T-helper 2 cell treated with Interferon-gamma antibody and Interleukin-4, amounts not matched to agents 5 μg/mL and 100 μg/mL, for 36 hours (primary cell): ENCODE results near the gene DDN.

Experiments
- DNase-seq: peaks from one replicate; pipeline ENCODE4 v3.0.0; 2021; ENCODE audit warnings: low spot score
- H3K27ac Mint-ChIP-seq: one replicate; pipeline ENCODE4 v1.8.0; 2021; ENCODE audit warnings: mild to moderate bottlenecking, mixed read lengths
- H3K27me3 Mint-ChIP-seq: one replicate; pipeline ENCODE4 v1.8.0; 2021; ENCODE audit warnings: low read depth, mixed read lengths
- H3K36me3 Mint-ChIP-seq: one replicate; pipeline ENCODE4 v1.8.0; 2021; ENCODE audit warnings: low read depth, mixed read lengths
- H3K4me1 Mint-ChIP-seq: one replicate; pipeline ENCODE4 v1.8.0; 2021; ENCODE audit warnings: low read depth, mixed read lengths
- H3K4me3 Mint-ChIP-seq: one replicate; pipeline ENCODE4 v1.8.0; 2022; ENCODE audit warnings: mild to moderate bottlenecking, moderate library complexity, mixed read lengths
- H3K9me3 Mint-ChIP-seq: one replicate; pipeline ENCODE4 v1.8.0; 2021; ENCODE audit warnings: mixed read lengths

Gene DDN

GRCh38 chr12:49013428-49013827 is 14.3 kb upstream of the DDN start:
- Mint-ChIP-seq H3K36me3 (peaks cover 40% of the 10 kb centered on the region), H3K27me3 (no peaks in the 10 kb centered on the region), H3K4me3 (no peak overlapping the region), H3K4me1 (peaks cover 19% of the 10 kb centered on the region), H3K27ac (no peak overlapping the region), H3K9me3 (no peaks in the 10 kb centered on the region)
- DNase-seq: no peak

DNA sequence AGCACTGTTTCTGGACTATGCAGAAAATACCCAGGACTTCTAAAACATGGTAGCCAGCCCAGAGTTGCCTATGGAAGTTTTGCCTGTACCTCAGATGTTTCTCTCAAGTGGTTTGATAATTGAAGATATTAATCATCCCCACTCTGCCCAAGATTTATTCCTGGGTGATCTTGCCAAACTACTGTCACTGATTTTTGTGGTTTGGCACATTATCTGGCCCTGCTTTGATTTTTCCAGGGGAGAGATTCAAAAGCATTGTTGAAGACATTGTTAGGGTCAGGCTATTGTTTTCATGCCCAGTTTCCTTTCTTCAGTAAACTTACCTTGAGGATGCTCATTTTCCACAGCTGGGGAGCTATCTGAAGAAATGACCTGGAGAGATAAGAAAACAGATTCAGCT is 13.6 kb upstream of the DDN start:
- Mint-ChIP-seq H3K9me3 (no peaks in the 10 kb centered on the region), H3K27ac (no peak overlapping the region), H3K36me3 (peaks cover 41% of the 10 kb centered on the region), H3K4me3 (no peak overlapping the region), H3K27me3 (no peaks in the 10 kb centered on the region), H3K4me1 (peaks cover 15% of the 10 kb centered on the region)
- no peak for DNase-seq

DNA sequence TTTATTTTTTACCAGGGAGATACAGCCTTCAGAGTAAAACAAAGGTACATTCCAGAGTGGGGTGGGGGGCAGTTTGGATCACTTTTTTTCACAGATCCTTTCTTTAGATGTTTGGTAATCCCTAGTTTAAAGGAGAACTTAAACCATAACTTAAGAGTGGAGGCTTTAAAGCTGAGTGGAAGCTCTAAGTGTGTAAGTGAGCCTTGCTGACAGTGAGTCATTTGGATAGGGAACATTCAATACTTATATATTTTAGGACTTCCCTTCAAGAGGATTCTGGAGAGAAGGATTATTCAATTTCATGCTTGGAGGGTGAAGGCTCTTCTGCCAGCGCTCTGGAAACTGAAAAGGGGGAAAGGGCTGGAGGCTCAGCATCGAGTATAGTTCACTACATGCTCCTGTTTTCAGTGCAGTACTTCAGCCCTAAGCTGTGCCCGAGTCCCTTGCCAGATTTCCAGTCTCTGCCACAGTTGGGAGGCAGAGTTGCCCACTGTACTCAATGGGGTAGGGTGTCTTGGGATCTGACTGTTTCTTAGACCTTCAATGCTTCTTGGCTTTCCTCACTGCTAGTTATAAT is 11.0 kb upstream of the DDN start:
- Mint-ChIP-seq H3K36me3 (peaks cover 35% of the 10 kb centered on the region), H3K4me1 (peaks cover 5% of the 10 kb centered on the region), H3K9me3 (no peaks in the 10 kb centered on the region), H3K27me3 (no peaks in the 10 kb centered on the region), H3K27ac (no peak overlapping the region), H3K4me3 (no peak overlapping the region)
- no peak for DNase-seq

DNA sequence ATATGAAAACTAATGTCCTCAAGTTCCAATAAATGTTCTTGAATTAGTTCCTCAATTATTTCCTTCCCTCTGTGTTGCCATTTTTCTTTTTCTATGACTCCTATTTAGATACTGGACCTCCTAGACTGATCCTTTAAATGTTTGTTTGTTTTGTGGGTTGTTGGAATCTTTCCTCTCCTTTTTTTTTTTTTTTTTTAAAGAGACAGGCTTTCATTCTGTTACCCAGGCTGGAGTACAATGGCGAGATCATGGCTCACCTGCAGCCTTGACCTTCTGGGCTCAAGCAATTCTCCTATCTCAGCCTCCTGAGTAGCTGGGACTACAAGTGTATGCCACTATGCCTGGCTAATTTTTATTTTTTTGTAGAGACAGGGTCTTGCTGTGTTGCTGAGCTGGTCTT is 9.8 kb upstream of the DDN start:
- H3K4me3 Mint-ChIP-seq: no peak overlapping the region
- H3K9me3 Mint-ChIP-seq: no peaks in the 10 kb centered on the region
- H3K36me3 Mint-ChIP-seq: peaks cover 45% of the 10 kb centered on the region
- H3K27me3 Mint-ChIP-seq: no peaks in the 10 kb centered on the region
- H3K27ac Mint-ChIP-seq: no peak overlapping the region
- H3K4me1 Mint-ChIP-seq: no peaks in the 10 kb centered on the region
- DNase-seq: no peak

DNA sequence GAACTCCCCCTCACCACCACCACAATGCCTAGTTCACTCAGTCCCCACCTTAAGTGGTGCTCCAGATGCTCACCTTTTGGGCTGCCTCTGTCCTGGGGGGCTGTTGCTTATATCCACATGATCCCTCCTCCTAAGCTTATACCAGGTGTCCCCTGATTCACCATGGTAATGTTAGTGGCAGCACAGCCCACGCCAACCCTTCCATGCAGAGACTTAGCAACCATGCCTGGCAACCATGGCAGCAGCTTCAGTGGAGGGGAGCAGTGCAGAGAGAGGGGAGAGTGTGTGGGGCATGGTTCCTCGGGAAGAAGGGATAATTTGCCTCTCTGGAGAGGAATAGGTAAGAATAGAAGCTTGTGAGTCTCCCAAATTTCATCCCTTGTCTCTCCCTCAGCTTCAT is 1.2 kb upstream of the DDN start:
- H3K27me3 Mint-ChIP-seq: peaks cover 37% of the 10 kb centered on the region
- no peaks in the 10 kb centered on the region for H3K9me3 Mint-ChIP-seq
- no peak overlapping the region for H3K4me3 Mint-ChIP-seq
- H3K4me1 Mint-ChIP-seq: peaks cover 21% of the 10 kb centered on the region
- H3K36me3 Mint-ChIP-seq: peaks cover 39% of the 10 kb centered on the region
- no peak for DNase-seq
- H3K27ac Mint-ChIP-seq: no peak overlapping the region

DNA sequence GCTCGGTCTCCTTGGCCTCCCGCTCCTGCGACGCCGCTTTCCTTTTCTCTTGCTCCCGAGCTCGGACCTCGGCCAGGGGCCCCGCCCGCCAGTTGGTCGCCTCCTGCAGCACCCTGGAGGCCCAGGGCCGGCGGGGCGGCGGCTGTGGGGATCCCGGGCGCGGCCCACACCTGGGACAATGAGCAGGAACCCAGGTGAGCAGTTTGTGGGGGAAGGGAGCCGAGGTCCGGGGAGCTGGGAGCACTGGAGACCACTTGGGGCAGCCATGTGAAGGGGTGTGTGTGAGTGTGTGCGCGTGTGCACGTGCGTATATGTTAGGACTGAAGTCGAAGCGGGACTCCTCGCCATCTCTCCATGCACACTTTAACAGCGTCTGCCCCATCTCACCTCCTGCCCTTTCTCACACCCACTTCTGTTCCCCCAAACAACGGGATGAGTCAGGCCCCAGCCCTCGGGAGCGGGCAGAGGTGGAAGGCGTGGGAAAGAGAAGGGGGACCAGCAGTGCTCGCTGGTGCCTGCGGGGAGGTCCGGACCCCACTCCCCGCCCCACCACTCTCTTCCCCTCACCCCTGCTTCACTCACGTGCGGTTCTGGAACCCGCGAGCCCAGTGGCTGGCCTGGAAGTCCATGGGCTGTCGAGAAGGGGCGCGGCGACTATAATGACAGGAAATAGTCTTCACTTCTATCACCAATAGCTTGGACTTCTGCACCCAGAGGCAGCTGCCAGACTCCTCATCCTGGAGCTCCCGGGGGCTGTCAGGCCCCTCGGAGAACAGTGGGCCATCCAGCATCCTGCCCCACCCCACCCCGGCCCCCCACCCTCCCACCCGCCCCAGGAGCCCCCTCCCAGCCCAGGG is 450 bp downstream of the DDN start:
- no peak overlapping the region for H3K27ac Mint-ChIP-seq
- H3K4me3 Mint-ChIP-seq: peak overlapping the region; percentile 55
- H3K36me3 Mint-ChIP-seq: peaks cover 28% of the 10 kb centered on the region
- no peaks in the 10 kb centered on the region for H3K9me3 Mint-ChIP-seq
- H3K4me1 Mint-ChIP-seq: peaks cover 25% of the 10 kb centered on the region
- H3K27me3 Mint-ChIP-seq: peaks cover 52% of the 10 kb centered on the region
- no peak for DNase-seq

DNA sequence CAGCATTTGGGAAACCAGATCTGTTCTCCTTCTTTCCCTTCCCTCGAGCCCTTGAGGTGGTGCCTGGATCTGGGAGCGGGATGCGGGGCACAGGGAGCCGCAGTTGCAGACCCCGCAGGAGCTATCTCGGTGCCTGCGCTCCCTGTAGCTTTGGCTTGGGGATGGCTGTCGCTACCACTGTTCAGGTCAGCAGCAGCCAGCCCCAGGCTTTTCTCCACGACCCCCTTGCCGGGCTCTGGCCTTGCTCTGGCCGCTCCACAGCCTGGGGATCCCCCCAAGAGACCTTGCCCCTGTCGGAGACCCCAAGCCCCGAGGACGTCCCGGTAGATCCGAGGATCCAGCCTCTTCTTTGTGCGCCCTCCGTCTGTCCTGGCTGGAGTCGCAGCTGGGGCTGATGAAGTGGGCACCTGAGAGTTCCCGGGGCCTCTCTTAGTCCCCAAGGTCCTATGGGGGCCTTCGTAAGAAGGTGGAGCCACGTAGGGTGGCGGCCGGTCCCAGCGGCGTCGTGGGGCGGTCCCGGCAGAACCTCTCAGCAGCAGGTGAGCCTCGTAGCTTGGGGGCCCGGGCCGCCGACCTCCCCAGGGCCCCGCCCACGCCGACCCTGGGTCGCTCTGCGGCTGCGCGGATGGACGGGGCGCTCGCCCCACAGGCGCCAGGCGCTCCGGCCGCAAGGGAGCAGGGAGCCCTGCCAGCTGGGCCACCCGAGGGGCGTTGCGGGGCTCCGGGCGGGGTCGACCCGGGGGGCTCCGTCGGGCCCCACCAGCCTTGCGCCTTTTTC is 1.3 kb downstream of the DDN start:
- Mint-ChIP-seq H3K4me3 (peak overlapping the region; percentile 64), H3K27ac (no peak overlapping the region), H3K4me1 (peaks cover 25% of the 10 kb centered on the region), H3K36me3 (peaks cover 21% of the 10 kb centered on the region), H3K27me3 (peaks cover 58% of the 10 kb centered on the region), H3K9me3 (no peaks in the 10 kb centered on the region)
- peak; percentile 32 for DNase-seq

- Mint-ChIP-seq H3K36me3 (peaks cover 13% of the 10 kb centered on the region), H3K27me3 (peaks cover 63% of the 10 kb centered on the region), H3K4me3 (peak overlapping the region; percentile 64), H3K27ac (no peak overlapping the region), H3K9me3 (no peaks in the 10 kb centered on the region), H3K4me1 (peaks cover 25% of the 10 kb centered on the region)
- DNase-seq: peak; percentile 63
These were observed 2.1 kb downstream of the DDN start for GRCh38 chr12:48996794-48997718.

DNA sequence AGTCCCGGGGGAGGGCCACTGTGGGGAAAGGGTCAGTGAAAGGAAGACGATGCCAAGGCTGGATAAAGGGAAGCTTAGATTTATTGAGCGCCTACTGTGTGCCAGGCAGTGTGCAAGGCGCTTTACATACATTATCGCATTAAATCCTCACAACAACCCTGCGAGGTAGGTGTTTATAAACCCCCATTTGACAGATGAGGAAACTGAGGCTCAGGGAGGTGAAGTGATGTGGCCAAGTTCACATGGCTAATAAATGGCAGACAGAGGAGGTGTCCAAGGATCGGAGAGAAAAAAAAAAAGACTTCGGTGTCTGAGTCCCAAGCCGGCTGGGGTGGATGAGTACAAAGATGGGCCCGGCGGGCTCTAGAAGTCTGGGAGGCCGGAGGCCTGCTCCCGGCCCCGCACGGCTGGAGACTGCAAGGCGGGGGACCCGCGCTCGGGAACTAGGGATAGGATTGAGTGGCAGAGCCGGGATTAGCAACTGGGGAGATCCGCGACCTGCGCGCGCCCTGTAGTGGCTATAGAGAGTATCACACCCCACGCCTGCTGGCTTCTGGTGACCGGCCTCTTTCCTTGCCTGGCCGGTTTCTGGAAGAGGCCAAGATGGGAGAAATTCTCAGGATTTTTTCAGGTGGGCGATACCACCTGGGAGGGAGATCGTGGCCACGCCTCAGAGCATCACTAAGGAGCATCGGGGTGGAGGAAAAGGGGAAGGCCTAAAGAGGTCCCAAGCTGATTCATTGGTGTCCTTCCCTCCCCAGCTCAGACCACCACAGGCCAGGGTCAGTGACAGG is 3.9 kb downstream of the DDN start:
- Mint-ChIP-seq H3K27me3 (peaks cover 70% of the 10 kb centered on the region), H3K27ac (no peak overlapping the region), H3K4me3 (no peak overlapping the region), H3K9me3 (no peaks in the 10 kb centered on the region), H3K36me3 (peaks cover 5% of the 10 kb centered on the region), H3K4me1 (peaks cover 24% of the 10 kb centered on the region)
- no peak for DNase-seq

DNA sequence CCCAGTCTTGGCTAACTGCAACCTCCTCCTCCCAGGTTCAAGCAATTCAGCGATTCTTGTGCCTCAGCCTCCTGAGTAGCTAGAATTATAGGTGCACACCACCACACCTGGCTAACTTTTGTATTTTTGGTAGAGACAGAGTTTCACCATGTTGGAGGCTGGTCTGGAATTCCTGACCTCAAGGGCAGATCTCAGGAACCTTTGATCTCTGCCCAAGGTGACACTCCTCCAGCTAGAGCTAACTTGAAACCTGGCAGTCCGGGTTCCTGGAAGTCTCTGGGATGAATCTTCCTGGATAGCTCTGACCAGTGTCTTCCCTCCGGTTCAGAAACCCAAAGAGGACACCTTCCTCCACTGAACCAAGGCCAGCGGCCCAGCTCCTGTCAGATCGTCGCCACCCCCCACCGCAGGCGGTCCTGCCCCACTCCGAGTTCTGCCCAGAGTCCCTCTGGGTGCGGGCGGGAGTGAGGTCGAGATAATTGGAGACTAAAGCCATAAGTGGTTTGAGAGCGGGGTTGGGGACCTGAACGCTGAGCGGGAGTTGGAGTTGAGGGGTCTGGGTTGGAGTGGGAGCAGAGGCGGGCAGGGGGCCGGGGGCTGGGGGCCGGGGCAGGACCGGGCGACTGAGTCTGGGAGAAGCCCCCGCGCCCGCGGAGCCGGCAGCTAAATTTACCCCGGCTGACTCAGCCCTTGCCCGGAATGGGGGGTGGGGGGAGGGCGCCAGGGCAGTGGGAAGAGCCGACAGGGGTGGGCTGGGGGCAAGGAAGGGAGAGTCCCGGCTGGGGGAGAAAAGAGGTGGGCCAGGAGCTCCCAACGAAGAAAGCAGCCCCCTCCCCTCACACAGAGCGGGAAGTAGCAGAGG is 4.7 kb downstream of the DDN start:
- Mint-ChIP-seq H3K4me3 (no peak overlapping the region), H3K4me1 (peaks cover 17% of the 10 kb centered on the region), H3K27ac (no peak overlapping the region), H3K9me3 (no peaks in the 10 kb centered on the region), H3K27me3 (peaks cover 68% of the 10 kb centered on the region), H3K36me3 (peaks cover 1% of the 10 kb centered on the region)
- DNase-seq: no peak

DNA sequence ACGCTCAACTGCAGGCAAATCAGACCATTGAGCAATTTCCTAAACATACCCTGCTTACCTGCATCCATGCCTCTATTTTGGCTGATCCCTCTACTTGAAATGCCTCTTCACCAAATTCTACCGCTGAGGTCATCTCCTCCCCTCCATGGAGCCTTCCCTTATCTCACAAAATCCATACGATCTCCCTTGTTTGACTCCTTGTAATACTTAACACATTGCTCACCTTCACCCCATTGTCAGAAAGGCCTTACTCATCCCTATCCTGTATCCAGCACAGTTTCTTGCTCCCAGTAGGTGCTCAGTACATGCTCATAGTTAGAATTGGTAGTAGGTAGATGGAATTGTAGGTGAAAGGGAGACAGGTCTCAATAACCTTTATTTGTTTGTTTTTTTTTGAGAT is 5.4 kb downstream of the DDN start:
- Mint-ChIP-seq H3K4me3 (no peak overlapping the region), H3K9me3 (no peaks in the 10 kb centered on the region), H3K27ac (no peak overlapping the region), H3K27me3 (peaks cover 68% of the 10 kb centered on the region), H3K36me3 (no peaks in the 10 kb centered on the region), H3K4me1 (peaks cover 14% of the 10 kb centered on the region)
- DNase-seq: no peak
